HuH-7.5 (cell line): ENCODE data around the gene TRIM65.
"Not testable (repeated sequence)": the region's sequence is repeated elsewhere in the genome, so short reads cannot be mapped to it uniquely, and the experiment has no call there.

ENCODE experiments used
- DNase-seq: peaks from one replicate; pipeline ENCODE4 v3.0.0; 2011; ENCODE audit warnings: low spot score

TRIM65 gene

DNA sequence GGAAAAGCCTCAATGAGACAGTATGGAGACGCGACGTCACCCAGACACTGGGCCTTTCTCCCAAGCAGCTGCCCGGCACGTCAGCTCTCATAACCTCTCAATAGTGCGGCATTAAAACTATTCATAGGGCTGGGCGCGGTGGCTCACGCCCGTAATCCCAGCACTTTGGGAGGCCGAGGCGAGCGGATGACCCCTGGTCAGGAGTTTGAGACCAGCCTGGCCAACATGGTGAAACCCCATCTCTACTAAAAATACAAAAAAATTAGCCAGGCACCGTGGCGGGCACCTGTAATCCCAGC lies 45.1 kb downstream of the TRIM65 start:
- not testable (repeated sequence) for DNase-seq

DNA sequence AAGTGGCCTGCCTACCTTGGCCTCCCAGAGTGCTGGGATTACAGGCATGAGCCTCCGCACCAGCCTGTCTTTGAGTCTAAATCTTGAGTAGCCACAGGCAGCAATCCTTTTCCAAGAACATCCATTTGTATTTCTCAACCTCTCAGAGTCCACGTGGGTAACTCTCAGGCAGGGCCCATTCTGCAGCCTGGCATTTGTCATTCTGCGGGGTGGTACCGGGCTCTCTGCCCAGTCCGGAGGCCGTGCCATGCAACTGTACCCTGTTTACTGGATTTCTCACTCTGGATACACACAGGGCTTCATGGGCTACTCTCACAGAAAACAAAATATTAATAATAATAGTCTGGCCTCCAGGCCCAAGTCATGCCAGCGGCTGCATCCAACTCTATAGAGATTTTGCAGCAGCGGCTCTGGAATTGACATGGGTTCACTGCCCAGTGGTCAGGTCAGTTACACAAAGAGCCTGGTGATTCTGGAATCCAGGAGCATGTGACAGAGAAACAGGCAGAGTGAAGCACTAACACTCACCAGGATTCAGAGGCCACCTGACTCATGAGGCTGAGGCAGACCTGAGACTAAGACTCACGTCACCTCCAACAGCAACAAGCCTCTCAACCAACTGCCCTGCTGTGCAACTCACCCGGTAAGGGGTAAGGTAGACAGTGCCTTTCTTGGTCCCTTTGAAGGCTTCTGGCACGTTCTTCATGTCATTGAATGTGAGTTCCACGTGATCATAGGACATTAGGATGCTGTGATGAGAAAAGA lies 45.6 kb downstream of the TRIM65 start:
- no peak for DNase-seq

DNA sequence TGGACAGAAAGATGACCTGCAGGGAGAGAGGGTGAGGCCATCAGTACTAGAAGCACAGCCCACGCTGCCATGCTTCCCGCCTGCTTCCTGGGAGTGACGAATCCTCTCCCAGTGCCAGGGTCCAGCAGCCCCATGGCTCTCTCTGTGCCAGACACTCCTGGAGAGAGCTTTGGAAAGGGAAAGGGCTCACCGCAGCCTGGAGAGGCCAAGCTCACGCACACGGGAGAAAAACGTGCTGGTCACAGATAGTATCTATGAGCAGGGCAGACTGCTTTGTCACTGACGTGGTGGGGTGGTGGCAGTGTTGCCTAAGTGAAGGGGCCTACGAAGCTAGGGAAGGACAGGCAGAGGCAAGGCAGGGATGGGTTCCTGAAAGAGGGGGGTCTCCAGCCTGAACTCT lies 47.0 kb downstream of the TRIM65 start:
- no peak for DNase-seq

DNA sequence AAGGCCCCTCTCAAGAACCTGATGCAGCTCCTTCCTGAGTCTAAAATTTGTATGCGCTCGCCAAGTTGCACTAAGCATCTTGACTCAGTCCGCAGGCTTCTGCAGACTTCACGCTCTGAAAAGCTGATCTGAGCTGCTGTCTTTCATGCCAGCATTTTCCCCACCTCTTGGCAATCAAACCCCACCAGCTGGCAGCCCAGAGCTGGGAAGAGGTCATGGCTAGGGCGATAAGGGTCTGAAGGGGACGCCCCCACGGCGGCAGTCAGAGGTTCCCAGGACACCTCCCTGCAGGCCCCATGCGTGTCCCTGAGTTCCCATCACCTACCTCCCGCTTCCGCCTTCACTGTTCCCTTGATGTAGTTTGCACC lies 47.5 kb downstream of the TRIM65 start:
- DNase-seq, result no peak

DNA sequence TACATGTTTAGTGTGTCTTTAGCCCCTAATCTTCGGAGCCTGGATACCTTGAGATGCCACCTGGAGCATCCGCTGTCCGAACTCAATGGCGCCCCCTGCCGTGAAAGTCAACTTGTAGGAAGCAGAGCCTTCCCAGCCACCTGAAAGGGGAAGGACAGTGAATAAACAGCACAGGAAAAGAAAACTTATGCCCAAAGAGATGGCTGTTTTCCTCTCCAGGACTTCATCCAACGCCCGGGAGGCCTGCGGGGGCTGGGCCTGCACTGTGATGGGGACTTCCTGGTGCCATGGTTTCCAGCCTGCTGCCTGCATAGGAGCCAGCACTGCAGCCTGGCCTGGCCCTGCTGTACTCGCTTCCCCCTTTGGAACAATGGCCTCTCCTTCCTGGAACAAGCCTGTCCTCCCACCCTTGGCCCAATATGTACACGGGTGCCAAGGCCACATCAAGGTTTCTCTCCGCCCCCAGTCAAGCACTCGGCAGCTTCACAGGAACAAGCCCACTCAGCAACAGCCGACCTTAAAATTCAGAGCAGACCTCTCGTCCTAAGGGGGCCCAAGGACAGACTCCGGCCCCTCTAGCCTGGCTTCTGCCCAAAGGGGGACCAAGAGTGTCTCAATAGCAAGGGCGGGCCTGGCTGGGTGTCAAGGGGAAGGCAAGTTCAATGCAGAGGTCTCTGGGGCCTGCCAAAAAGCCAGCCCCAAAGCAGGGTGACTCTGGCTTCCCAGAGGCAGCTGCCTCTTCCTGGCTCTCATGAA lies 48.0 kb downstream of the TRIM65 start:
- no peak for DNase-seq

DNA sequence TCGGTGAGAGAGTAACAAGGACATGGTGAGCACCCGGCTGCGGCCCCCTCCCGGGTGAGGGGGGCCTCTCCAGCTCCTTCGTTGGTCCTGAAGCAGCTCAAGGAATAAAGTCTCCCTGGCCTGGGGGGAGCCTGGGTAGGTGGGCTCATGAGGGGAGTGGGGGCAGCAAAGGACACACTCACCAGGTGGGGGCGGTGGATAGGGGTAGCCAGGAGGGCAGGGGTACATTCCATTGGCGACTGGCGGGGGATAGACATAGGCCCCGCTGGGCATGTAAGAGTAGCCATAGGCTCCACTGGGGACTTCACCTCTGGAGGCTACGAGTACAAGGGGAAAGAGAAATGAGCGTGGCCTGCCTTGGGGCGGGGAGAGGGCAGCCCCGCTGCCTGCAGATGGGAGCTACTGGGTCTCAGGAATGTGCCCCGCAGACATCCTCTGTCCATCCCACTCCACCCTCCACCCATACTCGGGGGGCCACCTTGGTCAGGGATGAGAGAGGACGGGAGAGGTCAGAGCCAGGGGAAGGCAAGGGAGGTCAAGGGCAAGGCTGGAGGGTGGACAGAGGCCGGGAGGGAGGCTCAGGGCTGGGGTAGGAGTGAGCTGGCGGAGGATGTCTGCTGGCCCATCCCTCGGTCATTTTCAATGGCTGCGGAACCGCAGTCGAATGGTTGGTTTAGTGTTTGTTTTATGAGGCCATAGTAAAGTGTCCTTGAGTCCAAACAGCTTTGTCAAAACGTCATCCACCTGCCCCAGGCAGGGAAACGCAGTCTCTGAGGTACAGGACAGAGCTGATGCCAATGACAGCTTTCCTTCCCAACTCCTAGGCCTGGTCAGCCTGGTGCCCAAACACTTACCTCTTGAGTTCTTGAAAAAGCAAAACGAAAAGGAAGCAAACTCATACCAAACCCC lies 48.9 kb downstream of the TRIM65 start:
- no peak for DNase-seq

DNA sequence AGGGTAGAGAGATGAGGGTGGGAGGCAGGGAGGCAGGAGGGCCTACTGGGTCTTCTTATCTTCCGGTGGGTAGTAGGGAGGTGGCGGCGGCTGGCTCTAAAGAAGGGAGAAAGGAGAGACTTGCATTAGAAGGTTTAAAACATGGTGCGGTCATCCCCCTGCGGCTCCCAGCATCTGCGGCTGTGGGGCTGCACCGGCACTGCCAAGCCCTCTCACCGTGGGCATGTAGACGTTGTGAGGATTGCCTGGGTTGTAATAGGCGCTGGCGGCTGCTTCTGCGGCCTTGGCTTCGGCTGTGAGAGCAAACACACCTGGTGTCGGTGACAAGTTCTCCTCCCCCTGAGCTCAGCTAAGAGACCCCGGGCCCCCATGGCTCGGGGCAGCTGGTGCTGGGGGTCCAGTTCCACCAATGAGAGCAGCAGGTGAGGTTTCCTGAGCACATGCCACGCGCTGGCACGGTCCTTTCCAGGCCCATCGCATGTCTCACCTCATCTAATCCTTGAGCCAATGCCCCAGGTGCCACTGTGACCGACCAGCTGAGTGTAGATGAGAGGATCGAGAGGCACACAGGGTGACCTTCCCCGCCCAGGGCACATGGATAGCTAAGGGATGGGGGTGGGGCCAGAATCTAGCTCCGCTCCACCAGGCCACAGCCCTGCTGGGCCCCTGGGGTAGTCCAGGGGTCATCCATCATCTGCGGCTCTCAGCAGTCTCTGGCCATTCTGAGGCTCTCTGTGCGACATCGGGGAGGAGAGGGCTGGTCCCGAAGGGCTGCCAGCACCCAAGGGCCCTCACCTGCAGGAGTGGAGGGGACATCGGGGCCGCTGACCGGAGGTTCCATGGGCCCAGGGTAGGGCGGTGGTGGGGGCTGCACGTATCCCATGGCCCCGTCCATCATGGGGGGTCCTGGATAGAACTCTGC lies 49.8 kb downstream of the TRIM65 start:
- DNase-seq, result no peak

DNA sequence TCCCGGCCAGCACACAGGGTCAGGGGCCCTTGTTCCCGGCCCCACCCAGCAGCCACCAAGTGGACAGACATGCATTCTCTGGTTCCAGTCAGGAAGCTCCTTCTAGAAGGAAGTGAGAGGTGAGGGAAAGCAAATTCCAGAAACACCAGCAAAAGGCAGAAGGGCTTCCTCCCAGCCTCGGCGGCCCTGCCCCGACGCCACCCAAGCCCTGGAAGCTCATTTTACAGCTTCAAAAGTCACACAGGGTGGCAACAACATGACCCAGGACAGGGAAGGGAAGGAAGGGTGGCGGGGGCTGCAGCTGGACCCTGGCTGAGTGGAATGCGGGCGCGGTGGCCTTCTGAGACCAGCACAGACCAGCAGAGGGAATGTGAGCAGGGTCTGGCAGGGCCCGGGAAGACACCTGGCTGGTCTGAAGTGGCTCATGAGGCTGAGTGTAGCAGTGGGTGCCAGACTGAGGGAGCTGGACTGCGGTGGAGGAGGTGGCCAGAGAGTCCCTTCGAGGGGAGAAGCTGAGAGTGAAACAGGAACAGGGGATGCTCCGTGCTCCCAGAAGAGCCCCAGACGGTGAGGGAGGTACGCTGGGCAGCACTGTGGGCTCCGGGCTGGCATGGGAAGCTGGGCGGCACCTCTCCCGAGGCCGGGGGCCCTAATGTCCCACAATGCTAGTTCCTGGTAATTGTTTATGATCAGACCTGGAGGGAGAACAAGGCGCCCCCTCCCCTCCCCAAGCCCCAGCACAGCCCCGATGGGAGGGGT lies 50.6 kb downstream of the TRIM65 start:
- no peak for DNase-seq

DNA sequence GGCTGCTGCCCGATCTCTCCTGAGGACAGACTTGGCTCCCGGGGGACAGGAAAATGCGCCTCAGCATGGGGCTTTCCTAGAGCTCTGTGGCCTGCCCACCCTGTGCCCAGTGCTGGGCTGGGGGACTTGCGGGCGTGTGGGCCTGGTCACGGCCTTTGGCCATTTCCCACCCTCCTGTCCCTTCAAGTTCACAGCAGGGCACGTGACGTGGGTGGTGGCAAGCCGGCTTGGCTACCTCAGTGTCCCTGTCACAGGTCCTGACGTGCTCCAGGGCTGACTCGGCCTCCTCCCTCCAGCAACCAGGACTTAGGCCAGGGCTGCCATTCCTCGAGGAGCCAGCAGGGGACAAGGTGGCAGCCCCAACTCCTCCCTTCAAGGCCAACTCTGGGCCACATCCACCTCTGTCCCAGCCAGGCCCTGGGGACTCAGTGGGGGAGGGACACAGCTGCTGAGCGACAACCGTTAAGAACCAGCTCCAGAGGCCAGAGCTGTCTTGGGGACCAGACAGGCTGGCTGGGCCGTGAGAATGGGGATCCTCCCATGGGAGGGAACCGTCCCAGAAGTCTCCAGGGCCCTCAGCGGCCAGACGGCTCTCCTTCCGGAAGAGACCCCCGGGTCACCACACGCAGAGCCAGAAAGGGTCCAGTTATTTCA lies 51.6 kb downstream of the TRIM65 start:
- DNase-seq, result peak; percentile 86

DNA sequence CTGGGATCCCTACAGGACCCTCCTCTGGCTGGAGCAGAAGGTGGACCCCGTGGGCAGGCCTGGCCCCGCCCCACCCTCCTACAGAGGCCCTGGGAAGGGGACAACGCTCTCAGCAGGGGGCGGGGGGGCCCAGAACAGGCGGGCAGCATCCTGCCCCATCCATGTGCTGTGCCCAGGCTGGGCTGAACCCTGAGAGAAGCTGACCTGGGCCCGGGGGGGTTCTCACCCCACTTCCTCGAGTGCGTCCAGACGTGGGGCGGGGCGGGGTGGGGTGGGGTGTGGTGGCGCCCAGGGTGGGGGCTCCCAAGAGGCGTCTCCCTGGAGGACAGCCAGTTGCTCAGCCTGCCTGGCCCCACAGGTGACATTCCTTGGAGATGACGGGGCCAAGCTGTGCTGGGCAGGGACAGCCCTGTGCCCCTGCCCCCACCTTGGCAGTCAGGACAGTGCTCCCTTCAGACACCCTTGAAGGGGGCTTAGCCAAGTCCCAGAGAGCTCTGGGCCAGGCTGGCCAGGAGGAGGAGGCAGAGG lies 52.2 kb downstream of the TRIM65 start:
- DNase-seq, result no peak

DNA sequence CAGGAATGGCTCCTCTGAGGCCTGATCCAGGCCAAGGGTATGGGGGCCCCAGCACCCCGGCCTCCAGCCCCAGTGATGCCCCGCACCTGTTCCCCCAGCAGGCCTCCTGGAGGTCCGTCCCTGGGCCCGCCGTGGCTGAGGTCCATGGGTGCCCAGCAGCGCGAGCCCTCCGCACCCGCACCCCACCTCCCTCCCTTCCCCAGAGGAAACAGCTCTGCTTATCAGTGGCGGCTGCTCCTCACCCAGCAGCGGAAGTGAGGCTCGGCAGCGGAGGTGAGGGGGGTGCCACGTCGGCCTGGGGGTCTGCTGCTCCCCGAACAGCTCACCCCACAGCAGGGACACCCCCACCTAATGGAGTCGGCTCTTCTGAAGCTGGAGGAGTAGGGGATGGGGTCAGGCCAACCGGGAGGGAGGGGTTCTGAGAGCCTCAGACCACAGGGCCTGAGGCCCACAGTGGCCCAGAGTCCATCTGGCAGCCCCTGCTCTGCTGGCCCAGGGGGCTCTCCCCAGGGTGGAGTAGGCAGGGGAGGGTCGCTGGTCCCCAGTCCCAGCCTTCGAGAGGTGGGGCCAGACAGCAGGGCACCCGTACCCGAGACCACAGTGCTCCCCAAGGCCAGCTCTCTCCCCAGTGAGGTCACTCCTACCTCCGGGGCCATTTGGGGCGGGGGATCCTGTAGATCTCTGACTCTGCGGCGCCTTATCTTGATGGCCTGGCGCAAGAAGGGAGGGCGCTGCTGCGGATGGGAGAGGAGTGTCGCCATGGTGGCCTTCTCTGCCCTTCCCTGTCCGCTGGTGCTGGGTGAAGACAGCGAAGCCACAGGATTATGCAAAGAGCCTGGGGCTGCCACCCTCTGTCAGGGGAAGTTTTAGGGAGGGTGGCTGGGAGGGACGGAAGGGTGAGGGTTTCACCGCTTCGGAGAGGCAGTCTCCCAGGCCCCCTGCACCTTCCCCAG lies 52.9 kb downstream of the TRIM65 start, which contains the start of gene UNC13D:
UNC13D (minus strand) TSS at position 828 of the 953 bp plus-strand sequence; CDS start at position 761, 67 bp downstream.
- DNase-seq, result no peak

DNA sequence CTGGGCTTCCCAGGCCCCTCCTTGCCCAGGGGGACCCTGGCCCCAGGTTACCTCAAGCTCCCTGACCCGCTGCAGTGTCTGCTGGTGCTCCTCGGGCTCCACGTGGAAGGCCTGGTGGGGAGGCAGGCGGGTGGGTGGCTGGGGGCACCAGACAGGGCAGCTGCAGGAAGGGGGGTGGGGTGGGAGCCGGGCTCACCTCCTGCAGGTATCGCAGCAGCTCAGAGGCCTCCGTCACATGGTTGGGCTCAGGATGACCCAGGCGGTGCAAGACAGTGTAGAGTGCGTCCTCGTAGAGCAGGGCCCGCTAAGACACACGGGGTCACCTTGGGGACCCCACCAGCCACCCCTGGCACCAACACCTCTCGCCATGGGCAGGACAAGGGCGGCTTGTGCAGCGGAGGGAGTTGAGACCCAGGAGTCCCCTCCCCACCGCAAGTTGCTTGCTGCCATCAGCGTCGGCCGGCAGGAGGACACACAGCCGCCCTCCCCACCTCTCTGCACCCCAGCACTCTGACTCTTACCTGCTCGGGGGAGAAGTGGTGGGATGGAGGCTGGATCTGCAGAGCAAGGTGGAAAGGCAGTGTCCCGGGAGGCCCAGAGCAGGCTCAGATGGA lies 53.7 kb downstream of the TRIM65 start:
- no peak for DNase-seq

DNA sequence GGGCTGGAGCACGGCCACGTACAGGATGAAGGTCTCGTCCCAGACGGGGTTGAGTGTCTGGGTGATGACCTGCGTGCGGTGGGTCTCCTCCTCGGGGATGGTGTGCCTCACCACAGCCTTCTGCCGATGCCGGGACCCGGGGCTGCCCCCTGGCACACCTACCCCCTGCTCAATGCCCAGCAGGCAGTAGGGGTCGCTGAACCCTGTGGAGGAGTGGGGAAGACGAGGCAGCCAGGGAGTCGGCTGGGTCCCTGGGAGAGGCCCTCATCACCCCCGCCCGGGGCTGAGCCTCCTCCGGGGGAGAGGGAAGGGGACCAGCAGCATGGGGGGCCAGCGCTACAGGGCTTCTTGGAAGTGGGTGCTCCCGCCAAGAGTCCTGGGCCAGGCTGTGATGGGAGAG lies 54.3 kb downstream of the TRIM65 start:
- DNase-seq, result no peak

DNA sequence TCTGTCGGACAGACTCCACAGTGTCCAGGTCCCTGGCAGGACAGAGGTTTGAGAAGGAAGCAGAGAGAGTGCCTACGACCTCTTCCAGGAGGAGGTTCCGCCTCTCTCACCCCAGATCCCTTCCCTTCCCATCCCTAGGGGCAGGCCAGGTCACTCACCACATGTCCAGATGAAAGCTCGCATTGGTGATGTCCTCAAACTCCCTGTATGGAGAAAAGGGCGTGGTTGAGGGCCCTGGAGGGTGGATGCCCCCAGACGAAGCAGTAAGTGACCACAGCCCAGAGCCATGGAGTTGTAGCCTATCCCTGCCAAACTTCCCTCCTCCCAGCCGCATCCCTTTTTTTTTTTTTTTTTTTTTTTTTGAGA lies 56.0 kb downstream of the TRIM65 start:
- DNase-seq, result no peak

DNA sequence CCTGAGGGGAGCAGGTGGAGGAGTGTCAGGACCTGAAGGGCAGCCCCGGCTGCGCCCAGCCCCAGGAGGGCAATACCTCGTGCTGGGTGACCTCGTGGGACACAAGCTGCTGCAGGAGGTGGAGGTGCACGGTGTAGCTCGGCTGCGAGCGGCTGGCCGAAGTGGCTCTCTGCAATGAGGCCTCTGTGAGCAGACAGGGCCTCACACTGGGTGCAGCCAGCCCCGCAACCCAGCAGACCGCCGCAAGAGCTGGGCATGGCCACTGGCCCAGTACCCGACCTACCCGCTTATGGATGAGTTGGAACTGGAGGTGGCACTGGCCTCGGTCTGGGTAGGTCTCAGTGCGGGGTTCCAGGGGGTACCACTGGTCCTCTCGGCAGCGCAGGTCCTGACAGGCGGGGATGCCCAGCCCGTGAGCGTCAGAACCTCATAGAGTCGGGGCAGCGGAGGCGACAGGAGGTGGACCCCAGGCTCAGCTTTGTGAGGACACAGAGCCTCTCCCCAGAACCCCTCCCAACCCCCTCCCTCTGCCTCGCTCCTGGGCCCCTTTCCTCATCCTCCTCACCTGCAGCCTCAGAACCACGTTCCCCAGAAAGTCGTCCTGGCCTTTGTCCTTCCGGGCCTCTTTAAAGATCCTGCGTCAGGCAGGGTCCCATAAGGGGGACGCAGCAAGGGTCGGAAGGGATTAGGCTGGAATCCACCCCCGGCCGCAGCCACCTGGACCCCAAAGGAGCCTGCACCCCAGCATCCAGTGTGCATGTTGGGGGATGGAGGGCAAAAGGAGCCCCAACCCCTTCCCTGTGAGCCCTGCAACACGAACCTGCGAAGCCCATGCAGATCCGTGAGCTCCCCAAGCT lies 56.6 kb downstream of the TRIM65 start:
- DNase-seq, result no peak
